Inflammatory macrophage treated with lipopolysaccharide for 4 hours (primary cell): Measurements from ENCODE around the gene PIP4K2A.

Experiments used
- DNase-seq: peaks from one replicate; pipeline ENCODE4 v3.0.0-alpha.2; 2020

PIP4K2A gene

DNA sequence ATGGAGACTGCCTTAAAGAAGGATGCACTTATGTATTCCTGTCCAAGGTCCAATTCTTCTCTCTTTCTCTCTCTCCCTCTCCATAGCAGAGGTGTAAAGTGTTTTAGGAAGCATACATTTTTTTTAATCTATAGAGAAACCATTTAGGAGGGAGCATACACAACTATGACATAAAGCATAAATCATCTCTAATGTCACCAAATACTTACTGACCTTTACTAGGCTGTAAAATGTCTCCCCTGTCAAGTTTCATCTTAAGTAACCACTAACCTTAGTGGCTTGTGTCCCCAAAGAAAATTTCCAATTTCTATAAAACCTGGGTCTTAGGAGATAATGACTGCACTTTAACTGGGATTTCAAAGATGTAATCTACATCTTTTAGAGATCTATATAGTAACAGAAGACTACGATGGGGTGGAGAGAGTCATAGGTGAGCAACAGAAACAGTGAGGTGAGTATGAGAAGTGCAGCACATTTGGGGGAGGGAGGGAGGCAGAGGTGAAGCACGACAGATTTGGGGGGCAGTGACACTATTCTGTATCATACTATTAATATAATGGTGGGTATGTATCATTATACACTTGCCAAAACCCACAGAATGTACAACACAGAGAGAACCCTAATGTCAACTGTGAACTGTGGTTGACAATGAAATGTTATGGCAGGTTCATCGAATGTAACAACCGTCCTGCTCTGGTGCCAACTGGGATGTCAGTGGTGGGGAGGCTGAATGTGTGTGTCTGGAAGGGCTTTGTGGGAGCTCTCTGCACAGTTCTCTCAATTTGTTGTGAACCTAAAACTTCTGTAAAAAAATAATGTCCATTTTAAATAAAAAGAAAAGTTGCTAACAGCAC, 79.5 kb downstream of the PIP4K2A start:
- DNase-seq, result no peak

DNA sequence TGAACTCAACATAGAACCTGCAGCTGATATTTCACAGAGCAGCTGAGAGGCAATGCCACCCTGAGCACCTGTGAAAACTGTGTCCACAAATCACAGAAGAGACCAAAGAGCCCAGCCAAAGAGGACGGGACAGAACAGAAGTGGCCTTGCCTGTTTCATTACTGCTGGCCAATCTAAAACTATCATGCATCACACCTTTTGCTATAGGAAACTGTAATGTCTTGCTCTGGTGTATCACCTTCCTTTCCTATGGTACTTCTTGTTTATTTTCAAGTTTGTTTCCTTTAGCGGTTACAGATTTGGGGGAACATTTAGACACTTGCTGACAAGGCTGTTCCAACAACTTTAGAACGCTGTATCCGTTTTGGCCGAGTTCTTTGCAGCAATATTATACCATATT, 80.3 kb downstream of the PIP4K2A start:
- no peak for DNase-seq

- DNase-seq, result no peak
Measured at GRCh38 chr10:22633528-22633927, 80.8 kb downstream of the PIP4K2A start.

GRCh38 chr10:22633106-22633505, 81.3 kb downstream of the PIP4K2A start:
- DNase-seq, result no peak

DNA sequence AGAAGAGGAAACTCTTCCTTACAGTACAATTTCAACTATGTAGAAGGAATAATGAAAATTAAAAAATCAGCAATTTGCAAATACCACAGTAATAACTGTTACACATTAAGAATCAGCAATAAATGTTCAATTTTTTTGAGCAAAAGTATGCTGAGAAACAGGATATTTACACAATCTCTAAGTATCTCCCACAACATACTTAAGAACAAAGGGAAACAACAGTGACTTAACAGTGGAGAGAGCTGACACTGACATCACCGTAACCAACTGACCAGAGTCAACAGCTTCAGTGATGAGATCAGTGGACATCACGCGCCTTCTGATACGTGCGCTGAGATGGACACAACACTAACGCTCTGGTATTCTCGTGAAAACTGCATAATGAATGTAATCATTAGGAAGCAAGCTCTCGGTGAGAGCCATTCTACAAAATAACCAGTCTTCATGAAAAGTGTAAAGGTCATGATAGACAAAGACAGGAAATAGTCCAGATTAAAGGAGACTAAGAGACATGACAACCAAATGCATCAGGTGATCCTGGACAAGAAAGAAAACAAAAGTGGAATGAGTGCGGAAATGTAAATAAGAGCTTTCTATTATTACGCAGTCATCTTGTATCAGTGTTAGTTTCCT, 82.6 kb downstream of the PIP4K2A start:
- peak; percentile 84 for DNase-seq

- no peak for DNase-seq
Measured at GRCh38 chr10:22631185-22631584, 83.2 kb downstream of the PIP4K2A start.

GRCh38 chr10:22630234-22631174, 83.9 kb downstream of the PIP4K2A start:
- DNase-seq, result peak; percentile 98

GRCh38 chr10:22629852-22630233, 84.5 kb downstream of the PIP4K2A start:
- DNase-seq, result peak; percentile 47

GRCh38 chr10:22629126-22629525, 85.3 kb downstream of the PIP4K2A start:
- no peak for DNase-seq

DNA sequence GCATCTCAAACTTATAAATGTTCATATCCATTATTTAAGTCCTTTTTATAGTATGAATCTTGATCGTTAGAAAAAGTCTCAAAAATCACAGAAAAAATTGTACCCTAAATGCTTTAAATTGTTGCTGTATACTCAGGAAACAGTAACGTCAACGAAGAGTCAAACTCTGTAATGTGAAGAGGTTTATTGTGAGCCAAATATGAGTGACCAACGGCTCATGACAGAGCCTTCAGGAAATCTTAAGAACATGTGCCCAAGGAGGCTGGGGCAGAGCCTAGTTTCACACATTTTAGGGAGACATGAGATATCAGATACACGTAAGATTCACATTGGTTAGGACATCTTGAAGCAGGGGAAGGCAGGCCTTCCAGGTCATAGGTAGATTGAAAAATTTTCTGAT, 86.1 kb downstream of the PIP4K2A start:
- DNase-seq, result no peak

DNA sequence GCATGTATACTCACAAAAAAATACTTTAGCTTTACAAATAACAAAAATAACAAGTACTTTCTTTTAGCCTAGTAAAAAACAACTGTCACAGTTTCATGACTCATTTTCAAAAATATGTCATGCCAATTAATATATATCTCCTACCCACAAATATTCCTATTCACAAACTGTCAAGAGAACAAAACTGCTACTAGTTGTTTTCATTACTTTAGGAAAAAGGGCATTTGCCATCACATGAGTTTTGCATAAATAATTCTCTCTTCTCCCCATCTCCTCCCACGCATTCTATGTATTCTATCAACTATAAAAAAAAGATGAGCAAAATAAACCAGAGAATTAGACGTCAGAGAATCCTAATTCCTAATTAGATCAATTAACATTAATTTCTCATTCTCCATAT, 87.6 kb downstream of the PIP4K2A start:
- DNase-seq, result no peak

DNA sequence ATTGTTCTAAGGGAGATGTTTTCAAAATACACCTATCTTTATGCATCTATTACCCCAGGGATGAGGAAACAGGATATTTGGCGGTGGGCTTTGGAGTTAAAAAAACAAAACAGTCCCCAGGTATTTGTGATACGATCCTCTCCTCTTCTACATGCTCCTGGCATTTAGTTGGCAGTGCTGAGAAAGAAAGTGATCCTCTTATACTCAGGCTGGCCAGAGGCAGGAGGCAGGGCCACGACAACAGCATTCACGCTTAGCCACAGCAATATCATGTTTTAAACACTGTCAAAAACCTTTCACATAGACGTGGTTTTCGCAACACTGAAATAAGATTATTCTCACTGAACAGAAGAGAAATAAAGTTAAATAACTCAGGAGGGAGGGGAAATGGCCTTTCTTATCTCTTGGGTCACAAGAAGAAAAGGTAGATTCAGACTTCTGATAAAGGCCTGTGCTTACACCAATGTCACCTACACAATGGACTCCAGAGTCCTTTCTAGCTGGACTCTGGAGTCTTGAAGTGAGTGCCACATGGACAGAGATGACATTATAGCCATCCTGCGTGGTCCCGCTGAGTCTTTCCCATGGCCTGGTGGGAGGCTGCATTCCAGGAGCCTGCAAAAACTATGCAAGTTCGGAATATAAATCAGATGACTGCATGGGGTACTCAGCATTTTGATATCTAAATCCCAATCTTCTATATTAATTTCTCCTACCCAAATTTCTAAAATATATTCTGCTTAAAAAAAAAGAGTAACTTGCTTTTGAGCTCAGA, 88.7 kb downstream of the PIP4K2A start:
- no peak for DNase-seq

- DNase-seq, result peak; percentile 23
Measured at GRCh38 chr10:22624287-22624738, 90.1 kb downstream of the PIP4K2A start.

- DNase-seq, result no peak
Measured at GRCh38 chr10:22623633-22624253, 90.6 kb downstream of the PIP4K2A start.

GRCh38 chr10:22622242-22622806, 92.1 kb downstream of the PIP4K2A start:
- no peak for DNase-seq

DNA sequence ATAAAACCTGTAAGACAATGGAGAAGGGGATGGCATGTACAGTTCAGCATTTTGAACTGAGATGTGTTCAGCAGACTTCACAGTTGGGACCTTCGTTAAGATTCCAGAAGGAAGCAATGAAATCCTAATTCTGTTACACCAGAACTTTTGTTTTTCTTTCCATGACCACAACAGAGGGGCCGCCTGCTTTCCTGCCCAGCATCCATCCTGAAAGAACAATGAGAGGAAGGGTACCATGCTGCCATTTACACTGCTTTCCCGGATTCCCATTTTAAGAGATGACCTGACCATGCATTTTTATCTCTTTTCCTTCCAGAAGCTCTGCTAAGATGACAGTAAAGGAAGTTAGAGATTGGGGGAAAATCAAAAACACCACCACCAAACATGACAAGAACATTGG, 92.7 kb downstream of the PIP4K2A start:
- no peak for DNase-seq

- DNase-seq, result no peak
Measured at GRCh38 chr10:22620929-22621328, 93.4 kb downstream of the PIP4K2A start.

DNA sequence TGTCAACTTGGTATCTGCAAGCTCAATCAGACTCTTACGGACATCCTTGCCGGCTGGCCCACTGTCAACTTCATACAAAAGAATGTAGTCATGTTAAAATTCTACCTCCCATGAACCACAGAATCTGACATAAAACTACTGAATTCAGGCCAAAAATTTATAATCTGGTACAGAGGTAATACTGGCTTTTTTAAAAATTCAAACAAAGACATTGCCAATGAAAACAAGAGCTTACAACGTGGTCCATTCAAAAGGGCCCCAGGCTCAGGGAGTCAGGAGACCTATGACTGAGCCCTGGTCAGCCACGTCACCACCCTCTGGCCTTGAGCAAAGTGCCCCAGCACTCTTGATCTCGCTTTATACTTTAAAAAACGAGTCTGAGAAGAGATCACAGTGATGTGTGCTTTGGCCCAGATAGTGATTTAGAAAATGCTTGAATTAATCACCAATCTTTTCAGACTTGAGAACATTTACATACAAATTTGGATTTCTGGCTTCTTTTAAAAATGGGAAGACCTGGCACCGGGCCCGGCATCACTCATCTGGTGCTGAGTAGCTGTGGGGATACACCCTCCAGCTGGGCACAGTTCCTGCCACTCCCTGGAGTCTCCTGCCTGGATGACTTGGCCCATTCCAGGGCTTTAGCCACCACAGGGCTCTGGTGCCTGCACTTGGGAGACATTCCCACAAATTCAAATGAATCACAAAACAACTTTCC, 94.1 kb downstream of the PIP4K2A start:
- DNase-seq, result no peak

GRCh38 chr10:22619101-22619500, 95.3 kb downstream of the PIP4K2A start:
- no peak for DNase-seq

GRCh38 chr10:22618078-22618785, 96.1 kb downstream of the PIP4K2A start:
- DNase-seq, result no peak
